Measurements from ENCODE around the gene COL9A3.

The COL9A3 gene

DNA sequence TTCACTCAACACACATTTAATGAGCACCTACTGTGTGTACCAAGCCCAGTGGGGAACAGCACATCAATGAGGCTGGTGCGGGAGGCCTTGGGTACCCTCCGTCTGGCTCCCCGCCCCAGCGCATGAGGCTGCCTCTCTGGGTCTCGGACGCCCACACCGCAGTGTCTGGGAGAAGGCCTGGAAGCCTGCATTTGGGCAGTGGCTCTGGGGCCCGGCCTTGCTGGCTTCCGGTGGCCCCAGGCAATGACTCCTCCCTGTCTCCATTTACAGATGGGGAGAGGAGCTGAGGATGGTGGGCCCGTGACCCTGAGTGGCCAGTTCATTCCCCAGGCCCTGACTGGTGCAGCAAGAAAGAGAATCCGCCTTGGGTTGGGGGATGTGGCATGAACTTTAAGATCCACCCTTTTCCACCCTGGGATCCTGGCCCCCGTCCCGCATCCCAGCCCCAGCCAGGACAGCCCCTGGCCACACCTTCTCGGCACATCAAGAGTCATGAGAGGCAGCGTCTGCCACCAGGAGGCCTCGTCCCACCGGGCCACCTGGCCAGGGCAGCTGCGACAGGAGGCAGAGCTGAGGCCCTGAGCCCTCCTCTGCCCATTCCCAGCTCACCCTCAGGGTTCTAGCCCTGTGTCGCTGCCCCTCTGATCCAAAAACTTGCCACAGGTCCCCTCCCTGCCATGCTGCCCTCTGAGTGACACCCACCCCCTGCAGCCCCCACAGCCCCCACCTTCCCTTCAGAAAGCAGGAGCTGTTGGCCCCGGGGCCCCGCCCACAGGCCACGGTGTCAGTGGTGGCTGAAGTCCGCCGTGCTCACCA lies 38.0 kb upstream of the COL9A3 start:
- no peak for DNase-seq (ENCODE audit: low spot score)

DNA sequence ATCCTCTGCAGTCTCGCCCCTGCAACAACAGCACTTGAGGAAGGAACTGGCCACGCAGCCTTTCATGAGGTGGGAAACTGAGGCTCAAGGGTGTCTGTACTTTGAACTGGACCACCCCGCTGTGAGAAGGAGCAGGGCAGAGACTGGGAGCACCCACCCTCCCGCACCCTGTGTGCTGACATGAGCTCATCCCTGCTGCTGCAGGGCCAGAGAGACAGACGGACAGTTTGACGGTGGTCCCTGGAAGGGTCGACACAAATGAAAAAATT lies 37.5 kb upstream of the COL9A3 start:
- no peak for DNase-seq (ENCODE audit: low spot score)

DNA sequence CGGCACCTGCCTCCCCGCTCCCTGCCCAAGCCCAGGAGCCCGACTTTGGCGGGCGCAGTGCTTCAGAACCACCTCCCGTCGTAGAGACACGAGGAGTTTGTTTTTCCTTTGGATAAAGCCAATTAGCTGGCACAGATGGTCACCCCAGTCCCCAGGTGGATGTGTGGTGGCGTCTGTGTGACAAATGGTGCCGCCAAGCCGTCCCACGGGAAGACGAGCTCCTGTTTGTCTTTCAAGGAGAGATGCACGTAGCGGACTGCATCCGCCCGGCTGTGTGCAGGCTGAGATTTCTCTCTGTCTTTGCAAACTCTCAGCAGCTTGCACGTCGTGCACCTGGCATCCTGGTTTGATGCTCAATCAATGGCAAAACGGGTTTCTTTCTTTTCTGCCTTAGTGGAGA lies 36.6 kb upstream of the COL9A3 start:
- DNase-seq (ENCODE audit: low spot score): no peak

DNA sequence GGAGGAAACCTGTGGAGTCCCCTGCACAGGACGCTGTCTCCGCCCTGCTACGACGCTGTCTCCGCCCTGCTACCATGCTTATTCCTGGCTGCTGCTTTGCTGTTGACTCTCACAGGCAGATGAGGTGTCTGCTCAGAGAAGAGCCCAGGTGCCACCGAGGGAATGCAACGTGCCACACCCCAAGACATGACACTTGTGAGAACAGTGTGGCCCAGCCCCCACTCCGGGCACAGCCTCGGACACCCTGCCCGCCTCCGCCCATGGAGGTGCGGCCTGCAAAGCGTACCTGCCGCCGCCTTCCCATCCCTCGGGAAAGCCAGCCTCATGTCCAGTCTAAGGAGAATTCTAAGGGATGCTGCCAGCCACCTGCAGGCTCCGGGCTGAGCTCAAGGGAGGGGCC lies 36.2 kb upstream of the COL9A3 start:
- DNase-seq (ENCODE audit: low spot score): no peak

- DNase-seq (ENCODE audit: low spot score): no peak
These were observed 34.5 kb upstream of the COL9A3 start for GRCh38 chr20:62782149-62782892.

DNA sequence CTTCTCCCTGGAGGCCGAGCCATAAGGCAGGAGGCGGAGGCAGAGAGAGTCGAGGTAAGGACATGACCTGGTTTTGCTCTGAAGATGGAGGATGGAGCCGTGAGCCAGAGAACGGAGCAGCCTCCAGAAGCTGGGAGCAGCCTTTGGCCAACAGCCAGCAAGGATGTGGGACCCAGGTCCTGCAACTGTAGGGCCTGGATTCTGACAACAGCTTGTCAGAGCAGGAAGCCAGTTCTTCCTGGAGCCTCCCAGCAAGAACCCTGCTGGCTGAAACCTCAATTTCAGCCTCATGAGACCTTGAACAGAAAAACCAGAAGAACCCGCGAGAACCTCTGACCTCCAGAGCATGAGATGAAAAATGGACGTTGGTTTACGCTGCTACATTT lies 34.0 kb upstream of the COL9A3 start:
- no peak for DNase-seq (ENCODE audit: low spot score)

DNA sequence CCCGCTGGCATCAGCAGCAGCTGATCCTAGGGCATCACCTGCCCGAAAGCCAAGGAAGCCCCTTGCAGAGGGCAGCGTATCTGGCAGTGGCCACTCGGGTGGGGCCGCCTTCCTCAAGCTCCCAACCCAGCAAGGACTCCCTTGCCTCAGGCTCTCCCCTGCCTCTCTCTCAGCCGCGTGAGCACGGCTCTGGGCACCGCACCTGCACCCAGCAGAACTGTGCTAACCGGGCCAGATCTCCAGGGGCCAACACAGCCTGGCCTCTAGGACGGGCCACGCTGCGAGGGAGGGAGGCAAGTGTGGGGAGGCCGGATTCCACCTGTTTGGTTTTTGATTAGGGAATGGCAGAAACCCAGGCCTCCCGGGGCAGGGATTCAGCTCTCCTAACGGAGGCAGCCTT lies 32.4 kb upstream of the COL9A3 start:
- DNase-seq (ENCODE audit: low spot score): no peak

GRCh38 chr20:62785393-62785792 lies 31.5 kb upstream of the COL9A3 start:
- DNase-seq (ENCODE audit: low spot score): no peak

DNA sequence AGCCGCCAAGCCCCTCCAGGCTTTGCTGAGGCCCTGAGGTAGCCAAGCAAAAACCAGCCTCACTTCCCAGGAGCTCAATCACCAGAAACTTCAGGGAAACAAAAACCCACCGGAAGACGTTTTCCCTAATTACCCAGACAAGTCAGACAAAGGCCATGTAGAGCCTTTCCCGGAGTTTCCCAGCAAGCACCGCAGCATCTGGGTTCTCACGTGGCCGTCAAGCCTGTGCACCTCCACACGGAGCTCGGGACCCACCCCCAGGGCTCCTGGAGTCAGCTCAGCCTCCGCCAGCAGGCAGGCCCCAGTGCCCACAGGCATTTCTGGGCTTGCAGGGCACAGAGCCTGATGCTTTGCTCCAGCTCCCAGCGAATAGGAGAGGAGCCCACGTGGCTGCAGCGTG lies 30.7 kb upstream of the COL9A3 start:
- DNase-seq (ENCODE audit: low spot score): no peak

- DNase-seq (ENCODE audit: low spot score): no peak
These were observed 29.5 kb upstream of the COL9A3 start for GRCh38 chr20:62787321-62787720.

DNA sequence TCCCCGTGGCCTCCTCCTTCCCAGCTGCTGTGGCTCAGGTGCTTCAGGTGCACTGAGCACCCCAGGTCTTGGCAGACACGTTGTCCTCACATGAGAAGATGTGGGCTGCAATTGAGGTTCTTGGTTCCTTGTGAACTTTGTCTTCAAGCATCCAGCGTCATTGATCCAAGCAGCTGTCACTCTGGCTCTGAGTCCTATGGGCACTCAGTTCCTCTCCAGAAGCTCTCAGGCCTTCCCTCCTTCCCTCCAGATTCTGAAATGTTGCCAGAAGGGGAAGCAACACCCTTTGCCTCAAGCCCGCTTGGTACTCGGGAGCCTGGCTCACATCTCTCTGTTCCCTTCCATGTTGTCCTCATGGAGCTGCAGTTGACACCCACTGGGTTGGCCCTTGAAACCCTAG lies 29.0 kb upstream of the COL9A3 start:
- DNase-seq (ENCODE audit: low spot score): no peak

- no peak for DNase-seq (ENCODE audit: low spot score)
These were observed 28.2 kb upstream of the COL9A3 start for GRCh38 chr20:62788607-62789006.

- DNase-seq (ENCODE audit: low spot score): no peak
These were observed 26.8 kb upstream of the COL9A3 start for GRCh38 chr20:62790075-62790474.

DNA sequence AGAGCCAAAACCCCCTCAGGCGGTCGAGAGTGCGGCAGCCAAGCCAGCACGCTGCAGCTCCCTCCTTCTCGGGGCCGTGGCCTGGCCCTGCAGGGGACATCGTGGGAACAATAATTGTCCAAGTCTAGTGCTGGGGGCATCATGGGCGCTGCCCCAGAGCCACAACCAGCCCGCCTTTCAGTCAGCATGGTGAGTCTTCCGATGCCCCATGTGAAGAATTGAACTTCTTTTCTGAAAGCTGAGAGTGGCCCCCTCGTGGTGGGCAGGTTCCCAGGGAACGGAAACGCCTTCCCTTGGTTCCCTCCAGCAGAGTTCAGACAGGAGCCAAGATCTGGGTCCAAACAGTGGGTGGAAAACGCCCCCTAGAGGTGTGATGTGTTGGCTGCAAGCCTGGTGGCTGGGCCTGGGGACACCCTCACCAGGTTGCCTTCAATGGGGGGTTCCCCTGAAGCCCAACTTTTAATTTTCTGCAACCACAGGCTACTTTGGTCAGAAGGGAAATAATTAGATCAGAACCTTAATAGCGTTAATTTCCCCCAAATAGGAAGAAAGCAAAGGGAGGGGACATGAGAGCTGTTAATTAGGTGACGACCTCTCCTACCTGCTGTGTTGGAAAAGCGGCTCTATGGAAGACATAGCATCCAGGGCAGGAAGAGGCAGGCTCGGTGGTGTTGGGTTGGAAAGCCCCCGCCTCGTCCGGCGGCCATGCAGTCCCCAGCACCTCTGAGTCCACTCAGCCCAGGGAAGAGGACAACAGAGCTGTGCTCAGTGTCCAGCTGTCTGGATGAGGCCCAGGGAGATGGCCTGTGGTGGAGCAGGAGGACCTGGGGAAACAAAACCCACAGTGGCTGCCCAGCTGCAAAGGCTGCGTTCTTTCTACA lies 25.3 kb upstream of the COL9A3 start:
- DNase-seq (ENCODE audit: low spot score): peak; percentile 78

DNA sequence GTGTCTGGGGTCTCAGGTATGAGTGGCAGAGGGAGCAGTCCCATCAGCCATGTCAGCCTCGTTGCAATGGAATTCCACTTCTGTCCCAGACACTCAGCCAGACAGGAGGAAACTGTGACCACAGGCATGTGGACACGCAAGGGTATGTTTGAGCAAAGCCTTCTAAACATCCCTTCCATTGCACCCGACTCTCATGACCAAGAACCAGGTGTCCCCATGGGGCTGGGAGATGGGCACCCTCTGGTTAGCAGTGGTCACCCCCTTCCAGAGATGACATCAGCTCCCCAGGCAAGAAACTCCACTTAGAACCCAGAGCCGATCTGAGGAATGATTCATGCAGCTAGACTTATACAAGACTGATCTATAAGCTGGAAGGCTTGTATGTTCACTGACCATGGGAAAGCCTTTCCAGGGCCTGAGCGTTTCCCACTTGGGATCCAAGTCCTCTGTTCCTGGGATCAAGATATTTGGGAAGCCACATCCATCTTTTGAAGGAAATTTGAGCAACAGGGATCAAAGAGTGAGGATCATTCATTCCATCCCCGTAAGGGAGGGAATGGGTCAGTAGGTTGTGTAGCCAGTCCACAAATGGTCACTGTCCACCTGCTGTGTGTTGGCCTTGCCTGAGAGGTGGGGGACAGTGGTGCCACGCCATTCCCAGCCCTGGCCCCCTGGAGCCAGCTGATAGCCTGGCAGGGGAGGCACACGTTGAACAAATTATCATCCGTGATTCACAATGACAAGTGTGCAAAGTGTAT lies 24.5 kb upstream of the COL9A3 start:
- no peak for DNase-seq (ENCODE audit: low spot score)

DNA sequence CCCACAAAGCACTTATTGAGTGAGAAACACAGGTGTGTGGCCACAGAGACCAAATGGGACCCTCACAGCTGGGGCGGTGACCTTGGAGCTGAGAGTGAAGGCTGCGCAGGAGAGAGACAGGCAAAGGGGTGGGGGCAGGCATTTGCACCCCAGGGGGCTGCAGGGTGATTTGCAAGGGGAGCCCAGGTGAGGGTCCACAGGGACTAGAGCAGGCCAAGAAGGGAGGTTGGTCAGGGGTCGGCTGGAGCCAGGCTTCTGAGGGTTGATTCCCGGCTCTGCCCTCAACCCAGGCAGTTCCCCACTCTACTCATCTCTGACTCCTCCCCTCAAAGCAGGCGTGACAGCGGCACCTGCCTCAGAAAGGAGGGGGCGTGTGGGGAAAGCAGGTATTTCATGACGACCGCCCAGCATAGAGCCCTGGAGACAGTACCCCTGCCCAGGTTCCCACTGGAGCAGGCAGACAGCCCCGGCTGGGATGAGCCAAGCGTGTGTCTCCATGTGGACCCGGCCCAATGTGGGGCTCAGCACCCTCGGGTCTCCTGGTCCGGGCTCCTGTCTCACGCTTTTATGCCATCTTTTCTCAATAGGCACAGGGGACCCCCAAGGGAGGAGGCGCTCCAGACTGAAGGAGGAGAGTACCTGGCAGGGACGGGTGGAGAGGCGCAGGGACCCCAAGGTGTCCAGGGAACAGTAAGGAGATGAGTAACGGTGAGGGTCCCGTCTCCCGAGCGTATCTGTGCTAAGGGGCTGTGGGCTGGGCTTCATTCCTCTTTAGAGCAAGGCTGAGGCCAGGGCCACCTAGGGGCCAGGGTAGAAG lies 23.7 kb upstream of the COL9A3 start:
- DNase-seq (ENCODE audit: low spot score): no peak

DNA sequence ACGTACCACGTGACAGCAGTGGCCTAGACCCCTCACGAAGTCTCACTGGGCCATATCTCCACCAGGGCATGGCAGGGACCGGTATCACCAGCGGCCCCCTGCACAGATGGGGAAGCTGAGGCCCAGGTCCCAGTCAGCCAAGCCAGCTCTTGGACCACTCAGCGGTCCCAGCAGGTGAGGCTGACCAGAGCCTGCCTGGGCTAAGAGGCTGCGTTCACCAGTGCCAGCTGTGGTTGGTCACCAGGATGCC lies 23.2 kb upstream of the COL9A3 start:
- DNase-seq (ENCODE audit: low spot score): no peak

GRCh38 chr20:62794007-62794724 lies 22.7 kb upstream of the COL9A3 start:
- peak; percentile 93 for DNase-seq (ENCODE audit: low spot score)

DNA sequence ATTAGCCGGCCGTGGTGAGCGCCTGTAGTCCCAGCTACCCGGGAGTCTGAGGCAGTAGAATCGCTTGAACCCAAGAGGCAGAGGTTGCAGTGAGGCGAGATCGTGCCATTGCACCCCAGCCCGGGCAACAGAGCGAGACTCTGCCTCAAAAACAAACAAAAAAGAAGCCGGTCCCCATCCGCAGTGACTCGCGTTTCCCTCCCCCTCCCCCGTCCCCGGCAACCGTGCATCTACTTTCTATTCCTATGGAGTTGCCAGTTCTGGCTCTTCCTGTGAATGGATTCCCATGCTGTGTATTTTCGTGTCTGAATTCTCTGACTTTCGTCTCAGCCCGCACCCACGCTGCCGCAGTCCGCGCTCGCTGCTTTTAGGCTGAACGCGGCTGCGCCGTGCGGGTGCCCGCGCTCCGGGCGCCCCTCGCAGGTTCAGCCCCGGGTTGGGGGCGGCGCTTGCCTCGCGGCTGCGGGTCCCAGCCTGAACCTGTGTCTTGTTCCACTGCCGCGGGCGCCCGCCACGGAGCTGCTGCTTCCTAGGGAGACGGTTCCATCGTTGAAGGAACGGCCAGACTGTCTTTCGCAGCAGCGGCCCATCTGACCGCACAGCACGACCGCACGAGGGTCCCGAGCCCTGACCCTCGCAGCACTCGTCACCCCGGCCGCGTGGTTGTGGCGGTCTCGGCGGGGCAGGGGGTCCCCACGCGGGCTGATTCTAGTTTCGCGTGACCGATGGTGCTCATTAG lies 21.7 kb upstream of the COL9A3 start:
- peak; percentile 48 for DNase-seq (ENCODE audit: low spot score)

Data from LoVo (cell line).